NCI-H345 (cell line): ENCODE data around the gene ZDHHC7.
"Not testable (repeated sequence)": the region's sequence is repeated elsewhere in the genome, so short reads cannot be mapped to it uniquely, and the experiment has no call there.

Source experiments
- DNase-seq: peaks from one replicate; lab custom pipeline; 2025; lab: John Stamatoyannopoulos, UW

Gene ZDHHC7

GRCh38 chr16:85010931-85011845 is at the start of gene ZDHHC7:
Gene ZDHHC7, minus strand, starts transcription at chr16:85011535. Its CDS starts 20,917 bp downstream, at chr16:84990618.
- peak; percentile 80 for DNase-seq

DNA sequence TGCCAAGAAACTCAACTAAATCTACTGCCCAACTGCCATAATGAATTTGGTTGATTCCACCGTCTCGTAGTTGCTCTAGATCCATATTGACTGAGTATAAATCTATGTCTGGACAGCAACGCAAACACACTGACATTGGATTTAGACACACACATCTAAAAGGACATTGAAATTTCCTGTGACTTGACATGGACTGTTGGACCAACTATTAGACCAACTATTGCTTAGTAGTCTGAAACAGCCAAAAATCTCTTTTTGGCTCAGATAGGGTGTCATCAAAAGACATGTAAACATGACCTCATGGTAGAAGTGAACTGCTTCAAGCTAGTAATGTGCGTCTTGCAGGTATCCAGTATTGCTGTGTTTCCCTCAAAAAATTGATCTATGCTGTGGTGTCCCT is 47.6 kb upstream of the ZDHHC7 start:
- DNase-seq: no peak

- peak; percentile 87 for DNase-seq
These were observed 46.6 kb upstream of the ZDHHC7 start for GRCh38 chr16:85057948-85058347.

DNA sequence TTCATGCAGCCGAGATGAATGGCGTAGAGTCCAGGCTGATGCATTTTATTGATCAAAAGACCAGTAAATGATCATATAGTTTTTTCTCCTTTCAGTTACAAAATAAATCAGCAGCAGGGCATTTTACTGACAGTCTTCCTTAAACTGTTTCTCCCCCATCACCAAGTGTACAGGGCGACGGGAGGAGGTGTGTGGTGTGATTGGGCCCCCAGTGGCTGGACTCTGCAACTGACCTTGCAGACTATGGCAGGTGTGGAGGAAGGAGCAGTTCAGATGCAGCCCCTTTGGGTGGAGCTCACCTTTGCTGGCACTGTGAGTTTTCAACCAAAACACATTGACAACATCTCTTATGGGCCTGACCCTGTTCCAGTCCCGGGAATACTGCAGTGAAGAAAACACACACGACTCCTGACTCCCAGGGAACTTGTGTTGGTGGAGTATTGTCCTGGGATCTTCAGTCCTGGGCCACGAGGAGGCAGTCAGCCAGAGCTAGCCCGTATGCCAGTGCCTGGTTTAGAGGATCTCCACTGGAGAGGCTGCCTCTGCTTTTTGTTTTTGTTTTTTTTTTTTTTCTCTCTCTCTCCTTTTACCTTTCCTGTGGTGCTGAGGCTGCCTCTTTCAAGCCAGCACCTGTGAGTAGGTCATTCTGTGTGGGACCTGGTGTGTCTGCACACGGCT is 46.0 kb upstream of the ZDHHC7 start:
- DNase-seq: peak; percentile 22

DNA sequence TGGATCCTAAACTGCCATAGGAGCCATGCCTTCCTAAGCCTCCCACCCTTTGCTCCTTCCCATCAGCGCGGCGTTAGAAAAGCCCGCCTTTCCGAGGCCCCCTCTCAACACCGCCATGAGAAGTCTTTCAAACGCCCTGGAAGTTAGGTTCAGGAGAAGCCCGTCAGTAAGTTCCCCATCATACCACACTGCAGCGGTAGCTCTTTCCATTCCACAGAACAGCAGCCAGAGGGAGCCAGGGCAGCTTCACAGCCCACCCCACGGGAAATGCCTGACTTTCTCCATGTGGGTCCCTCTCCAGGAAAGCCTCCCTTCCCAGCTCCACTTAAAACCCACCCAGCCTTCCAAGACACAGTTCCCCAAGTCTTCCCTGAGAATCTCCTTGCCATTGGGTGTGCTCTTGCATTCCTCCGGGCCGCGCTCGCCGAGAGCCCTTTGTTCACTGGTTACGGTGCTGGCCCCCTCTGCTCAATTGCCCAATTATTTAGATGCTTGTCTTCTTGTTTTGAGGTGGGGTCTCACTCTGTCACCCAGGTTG is 44.9 kb upstream of the ZDHHC7 start:
- no peak for DNase-seq

GRCh38 chr16:85055493-85056210 is 44.3 kb upstream of the ZDHHC7 start:
- DNase-seq: no peak

- no peak for DNase-seq
These were observed 43.7 kb upstream of the ZDHHC7 start for GRCh38 chr16:85054948-85055492.

- DNase-seq: not testable (repeated sequence)
These were observed 43.0 kb upstream of the ZDHHC7 start for GRCh38 chr16:85054321-85054720.

DNA sequence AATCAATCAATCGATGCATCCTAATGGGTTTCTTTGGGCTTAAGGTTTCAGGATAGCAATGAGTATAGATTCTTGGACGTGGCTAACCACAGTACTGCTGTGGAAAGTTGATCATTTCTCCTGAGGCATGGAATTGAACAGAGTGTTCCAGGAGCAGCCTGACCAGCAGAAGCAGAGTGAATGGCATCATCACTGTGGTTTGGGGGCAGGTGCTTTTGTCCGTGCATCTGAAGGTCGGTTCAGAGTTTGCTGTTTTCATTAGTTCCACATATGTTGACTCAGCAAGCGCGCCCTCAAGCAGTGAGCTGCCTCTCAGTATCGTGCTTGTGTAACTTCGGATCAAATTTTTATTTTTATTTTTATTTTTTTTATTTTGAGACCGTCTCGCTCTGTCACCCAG is 41.2 kb upstream of the ZDHHC7 start:
- DNase-seq: no peak

DNA sequence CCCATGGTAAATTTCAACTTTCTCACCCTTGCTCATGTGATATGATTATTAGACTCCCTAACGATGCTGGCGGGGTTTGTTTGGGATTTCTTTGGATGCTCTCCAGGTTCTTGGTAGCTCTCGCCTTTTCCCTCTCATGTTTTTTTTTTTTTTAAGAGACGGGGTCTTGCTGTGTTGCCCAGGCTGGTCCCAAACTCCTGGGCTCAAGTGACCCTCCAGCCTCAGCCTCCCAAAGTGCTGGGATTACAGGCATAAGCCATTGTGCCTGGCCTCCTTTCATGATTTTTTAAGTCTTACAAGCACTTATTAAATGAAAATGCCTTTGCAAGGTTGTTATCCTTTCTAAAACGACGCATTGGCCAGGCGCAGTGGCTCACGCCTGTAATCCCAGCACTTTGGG is 40.3 kb upstream of the ZDHHC7 start:
- no peak for DNase-seq

- no peak for DNase-seq
These were observed 39.8 kb upstream of the ZDHHC7 start for GRCh38 chr16:85051067-85051581.

GRCh38 chr16:85049706-85050305 is 38.5 kb upstream of the ZDHHC7 start:
- no peak for DNase-seq

DNA sequence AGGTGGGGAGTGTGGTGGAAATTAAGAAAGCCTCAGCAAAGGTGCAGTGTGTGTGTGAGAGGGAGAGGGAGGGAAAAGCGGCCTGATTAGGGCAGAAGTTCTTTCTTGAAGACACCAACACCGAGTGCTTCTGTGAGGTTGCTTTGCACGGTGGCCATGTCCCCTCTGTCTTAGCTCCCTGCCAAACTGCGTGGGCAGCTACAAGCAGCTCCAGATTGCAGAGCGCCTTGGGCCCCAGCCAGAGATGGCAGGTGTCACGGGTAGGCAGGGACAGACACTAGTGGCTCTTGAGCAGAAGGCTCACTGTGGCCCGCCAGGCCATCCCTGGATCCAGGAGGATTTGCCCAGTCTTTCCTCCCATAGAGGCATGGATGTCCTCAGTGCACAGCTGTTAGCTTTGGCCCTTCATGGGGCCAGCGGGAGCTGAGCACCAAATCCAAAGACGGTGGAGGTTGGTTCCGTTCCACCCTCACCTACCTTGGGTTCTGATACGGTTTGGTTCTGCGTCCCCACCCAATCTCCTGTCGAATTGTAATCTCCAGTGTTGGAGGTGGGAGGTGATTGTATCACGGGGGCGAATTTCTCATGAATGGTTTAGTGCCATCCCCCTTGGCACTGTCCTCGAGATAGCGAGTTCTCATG is 37.7 kb upstream of the ZDHHC7 start:
- no peak for DNase-seq

DNA sequence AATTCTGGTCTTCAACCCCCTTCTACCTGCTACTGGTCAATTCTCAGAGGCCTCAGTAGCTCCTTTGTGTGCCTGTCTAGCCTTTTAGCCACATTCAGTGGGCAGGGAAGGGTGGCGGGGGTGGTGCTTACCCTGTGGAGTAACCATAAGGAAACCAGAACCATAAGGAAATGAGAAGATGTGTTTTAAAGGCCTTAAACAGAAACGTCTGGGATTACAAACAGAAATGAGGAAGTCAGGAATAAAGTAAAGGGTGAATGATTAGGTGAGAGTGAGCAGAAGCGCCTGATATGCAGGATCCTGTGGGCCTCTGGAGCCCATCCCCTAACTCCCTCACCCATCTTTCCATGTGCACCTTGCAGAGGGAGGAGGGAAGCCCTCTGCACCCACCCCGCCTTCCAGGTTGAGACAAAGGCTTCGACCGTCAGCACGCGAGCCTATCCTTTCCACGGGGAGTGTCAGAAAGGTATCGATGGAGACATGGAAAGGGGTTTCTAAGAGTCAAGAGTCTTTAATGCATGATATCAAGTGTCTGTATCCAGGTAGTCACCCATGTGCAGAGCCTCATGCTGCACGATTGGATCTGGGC is 36.6 kb upstream of the ZDHHC7 start:
- no peak for DNase-seq

DNA sequence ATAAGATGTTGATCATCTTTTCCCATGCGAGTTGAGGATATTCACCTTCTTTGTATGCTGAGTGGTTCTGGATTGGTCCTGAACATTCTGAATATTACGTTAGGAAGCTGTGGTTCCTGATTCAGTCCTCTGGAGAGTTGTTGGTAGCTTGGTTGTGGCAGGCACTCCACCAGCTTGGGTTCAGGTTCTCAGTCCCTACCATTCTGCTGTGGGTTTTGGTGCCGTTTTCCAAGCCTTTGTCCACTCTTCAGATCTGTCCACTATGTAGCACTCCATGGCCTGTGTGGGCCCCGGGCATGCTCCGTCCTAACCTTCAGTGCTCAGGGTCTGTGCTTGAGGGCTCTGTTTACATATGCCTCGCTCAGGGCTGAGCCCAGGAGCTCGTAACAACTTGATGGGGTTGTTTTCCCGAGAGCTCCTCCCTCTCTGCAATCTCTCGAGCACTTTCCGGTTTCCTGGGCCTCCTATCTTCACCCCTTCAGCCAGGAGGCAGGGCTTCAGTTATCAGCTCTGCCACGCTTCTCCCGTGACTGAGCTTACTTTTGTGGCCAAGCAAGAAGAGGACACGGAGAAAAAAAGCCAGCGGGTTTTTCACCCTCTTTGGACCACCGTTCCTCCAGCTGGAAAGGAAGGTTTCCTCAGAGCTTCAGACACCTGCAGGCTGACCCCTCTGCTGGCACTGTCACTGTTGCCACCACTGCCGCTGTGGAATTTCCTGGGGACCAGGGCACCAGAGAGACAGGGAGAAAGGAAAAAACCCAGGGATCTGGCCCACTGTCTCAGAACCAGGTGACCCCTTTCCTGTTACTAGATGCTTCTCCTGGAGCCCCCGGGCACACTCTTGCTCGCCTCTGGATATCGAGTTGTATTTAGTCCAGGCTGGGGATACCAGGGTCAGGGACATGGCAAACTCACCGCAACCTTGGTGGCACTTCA is 35.9 kb upstream of the ZDHHC7 start:
- no peak for DNase-seq

- DNase-seq: no peak
These were observed 35.2 kb upstream of the ZDHHC7 start for GRCh38 chr16:85046472-85046916.

DNA sequence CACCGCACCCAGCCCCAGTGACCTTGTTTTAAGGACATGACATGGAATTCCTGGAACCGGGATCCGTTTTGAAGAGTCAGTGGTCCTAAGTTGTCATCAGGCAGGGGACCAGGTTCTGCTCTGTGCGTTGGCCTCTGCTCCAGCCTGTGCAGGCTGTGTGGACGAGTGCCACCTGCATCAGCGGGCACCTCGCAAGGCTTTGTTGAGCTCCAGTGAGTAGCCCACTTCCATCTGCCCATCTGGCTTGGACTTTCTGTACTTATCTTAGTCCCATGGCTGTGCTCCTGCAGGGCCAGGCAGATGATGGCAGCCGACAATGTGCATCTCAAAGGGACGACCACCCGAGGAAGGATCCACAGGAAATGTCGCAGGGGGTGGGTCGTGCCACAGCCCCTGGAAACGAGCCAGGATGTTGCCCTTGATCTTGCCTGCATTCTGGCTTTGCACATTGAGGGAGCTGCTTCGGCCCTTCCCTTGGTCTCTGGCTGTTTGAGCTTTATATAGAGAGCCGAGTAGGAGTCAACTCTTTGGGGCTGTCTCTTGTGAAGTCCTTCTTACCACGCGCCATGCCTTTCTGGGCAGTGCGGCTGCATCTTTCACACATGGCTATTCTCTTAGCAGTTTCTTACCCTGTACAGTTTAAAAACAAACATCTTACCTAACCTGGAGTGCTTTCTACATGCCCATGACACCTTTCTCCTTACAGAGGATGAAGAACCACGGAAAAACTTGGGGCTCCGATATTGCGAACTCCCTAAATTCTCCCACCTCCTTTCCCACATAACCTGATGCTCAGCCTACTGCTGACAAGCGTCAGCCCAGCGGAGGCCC is 34.5 kb upstream of the ZDHHC7 start:
- no peak for DNase-seq

GRCh38 chr16:85045077-85045476 is 33.7 kb upstream of the ZDHHC7 start:
- DNase-seq: no peak
